ENCODE results near the gene LTA4H. TPM values are rescaled to one million over a fixed set of nuclear protein-coding genes. Genes with fewer than 3 reads are reported as not detected.

LTA4H gene
- total RNA-seq, 1 donor from 2014 or later: 98.9 TPM

DNA sequence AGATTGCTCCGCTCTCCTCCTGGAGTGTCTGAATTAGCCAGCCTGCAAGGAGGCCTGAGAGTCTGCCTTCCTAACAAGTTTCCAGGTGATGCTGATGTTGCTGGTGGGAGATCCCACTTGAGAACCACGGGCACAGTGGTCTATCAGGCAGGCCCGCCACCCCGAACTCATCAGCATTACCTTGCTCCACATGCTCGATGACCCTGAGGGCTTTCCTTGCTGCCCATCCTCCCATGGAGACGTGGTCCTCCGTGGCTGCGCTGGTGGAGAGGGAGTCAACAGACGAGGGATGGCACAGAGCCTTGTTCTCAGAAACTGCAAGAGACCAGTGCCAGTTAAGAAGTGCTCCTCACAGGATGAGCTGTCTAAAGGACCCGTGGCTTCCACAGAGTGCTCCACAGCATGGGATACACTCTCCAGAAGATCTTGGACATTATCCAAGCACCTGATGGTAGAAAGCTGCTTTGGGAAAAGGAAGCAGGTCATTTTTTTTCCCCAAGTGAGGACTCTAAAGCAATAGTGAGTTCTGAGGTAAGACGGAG is 57.6 kb downstream of the LTA4H start:
- no peak overlapping the region for H3K4me3 Mint-ChIP-seq (ENCODE audit: low read depth)
- peaks cover 12% of the 10 kb centered on the region for H3K4me1 Mint-ChIP-seq (ENCODE audit: low read depth)
- peaks cover 4% of the 10 kb centered on the region for H3K27me3 Mint-ChIP-seq
- TF ChIP-seq, protein P1, sequence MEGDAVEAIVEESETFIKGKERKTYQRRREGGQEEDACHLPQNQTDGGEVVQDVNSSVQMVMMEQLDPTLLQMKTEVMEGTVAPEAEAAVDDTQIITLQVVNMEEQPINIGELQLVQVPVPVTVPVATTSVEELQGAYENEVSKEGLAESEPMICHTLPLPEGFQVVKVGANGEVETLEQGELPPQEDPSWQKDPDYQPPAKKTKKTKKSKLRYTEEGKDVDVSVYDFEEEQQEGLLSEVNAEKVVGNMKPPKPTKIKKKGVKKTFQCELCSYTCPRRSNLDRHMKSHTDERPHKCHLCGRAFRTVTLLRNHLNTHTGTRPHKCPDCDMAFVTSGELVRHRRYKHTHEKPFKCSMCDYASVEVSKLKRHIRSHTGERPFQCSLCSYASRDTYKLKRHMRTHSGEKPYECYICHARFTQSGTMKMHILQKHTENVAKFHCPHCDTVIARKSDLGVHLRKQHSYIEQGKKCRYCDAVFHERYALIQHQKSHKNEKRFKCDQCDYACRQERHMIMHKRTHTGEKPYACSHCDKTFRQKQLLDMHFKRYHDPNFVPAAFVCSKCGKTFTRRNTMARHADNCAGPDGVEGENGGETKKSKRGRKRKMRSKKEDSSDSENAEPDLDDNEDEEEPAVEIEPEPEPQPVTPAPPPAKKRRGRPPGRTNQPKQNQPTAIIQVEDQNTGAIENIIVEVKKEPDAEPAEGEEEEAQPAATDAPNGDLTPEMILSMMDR (IDR thresholded peaks at IDR 0.05; ENCODE audit: unreplicated experiment): no peak
- H3K9me3 Mint-ChIP-seq (ENCODE audit: low read depth): no peaks in the 10 kb centered on the region
- DNase-seq (ENCODE audit: low spot score, unreplicated experiment): no peak
- no peak overlapping the region for H3K27ac Mint-ChIP-seq
- H3K36me3 Mint-ChIP-seq (ENCODE audit: insufficient read depth): no peaks in the 10 kb centered on the region

DNA sequence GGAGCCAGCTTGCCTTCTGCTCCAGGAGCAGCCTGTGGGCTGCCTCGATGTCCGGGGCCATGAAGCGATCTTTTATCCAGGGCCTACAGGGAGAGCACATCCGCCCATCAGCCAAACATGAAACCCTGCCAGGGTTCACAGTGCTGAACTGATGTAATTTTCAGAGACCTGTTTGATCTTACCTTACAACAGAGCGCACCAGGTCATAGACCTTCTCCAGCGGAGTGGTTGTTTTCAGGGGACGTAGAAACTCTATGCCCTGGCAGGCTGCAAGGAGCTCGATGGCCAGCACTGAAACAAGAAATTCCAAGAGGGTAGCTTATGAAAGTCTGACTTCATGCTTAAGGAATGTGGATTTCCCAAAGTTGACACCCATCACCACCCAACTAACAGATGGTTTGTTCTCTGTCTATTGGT is 59.0 kb downstream of the LTA4H start:
- TF ChIP-seq, protein P1 (IDR thresholded peaks at IDR 0.05; ENCODE audit: unreplicated experiment): no peak
- H3K27me3 Mint-ChIP-seq: peaks cover 4% of the 10 kb centered on the region
- H3K27ac Mint-ChIP-seq: no peak overlapping the region
- no peak for DNase-seq (ENCODE audit: low spot score, unreplicated experiment)
- H3K36me3 Mint-ChIP-seq (ENCODE audit: insufficient read depth): no peaks in the 10 kb centered on the region
- no peaks in the 10 kb centered on the region for H3K9me3 Mint-ChIP-seq (ENCODE audit: low read depth)
- H3K4me1 Mint-ChIP-seq (ENCODE audit: low read depth): peaks cover 15% of the 10 kb centered on the region
- H3K4me3 Mint-ChIP-seq (ENCODE audit: low read depth): no peak overlapping the region

DNA sequence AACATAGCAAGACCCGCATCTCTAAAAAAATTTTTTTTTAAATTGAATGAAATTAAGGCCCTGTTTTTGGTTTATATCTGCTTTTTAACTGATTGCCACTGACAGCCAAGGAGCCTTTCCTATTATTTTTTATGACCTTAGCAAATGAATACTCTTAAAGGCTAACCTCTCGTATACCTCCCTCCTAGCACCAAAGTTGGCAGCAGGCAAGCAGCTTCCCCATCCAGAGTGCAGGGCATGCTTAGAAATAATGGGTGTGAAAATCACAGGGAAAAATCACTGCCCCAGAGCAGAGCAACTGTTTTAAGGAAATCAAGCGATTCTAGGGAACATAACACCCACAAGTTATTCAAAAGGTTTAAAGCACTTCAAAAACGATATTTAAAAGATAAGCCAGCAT is 59.9 kb downstream of the LTA4H start:
- H3K27me3 Mint-ChIP-seq: peaks cover 4% of the 10 kb centered on the region
- no peaks in the 10 kb centered on the region for H3K36me3 Mint-ChIP-seq (ENCODE audit: insufficient read depth)
- H3K27ac Mint-ChIP-seq: no peak overlapping the region
- no peak overlapping the region for H3K4me3 Mint-ChIP-seq (ENCODE audit: low read depth)
- H3K9me3 Mint-ChIP-seq (ENCODE audit: low read depth): no peaks in the 10 kb centered on the region
- peaks cover 15% of the 10 kb centered on the region for H3K4me1 Mint-ChIP-seq (ENCODE audit: low read depth)
- TF ChIP-seq, protein P1 (IDR thresholded peaks at IDR 0.05; ENCODE audit: unreplicated experiment): no peak
- DNase-seq (ENCODE audit: low spot score, unreplicated experiment): no peak

DNA sequence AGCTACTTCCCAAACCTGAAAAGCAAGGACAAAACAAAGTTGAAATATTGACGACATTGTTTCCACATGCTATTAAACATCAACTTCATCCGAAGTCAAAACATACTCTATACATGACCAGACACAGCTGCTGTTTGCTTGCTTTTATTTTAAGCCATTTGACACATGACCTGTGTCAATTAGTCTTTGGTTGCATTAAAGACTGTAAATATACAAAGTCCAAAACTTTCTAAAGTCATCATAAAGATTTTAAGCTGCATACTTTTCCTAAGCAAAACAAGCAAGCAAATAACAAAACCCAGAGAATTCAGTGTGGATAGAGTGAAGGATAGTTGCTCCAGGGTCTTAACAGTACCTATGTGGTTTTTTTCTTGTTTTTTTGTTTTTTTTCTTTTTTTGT is 61.0 kb downstream of the LTA4H start:
- Mint-ChIP-seq H3K4me1 (ENCODE audit: low read depth) (peaks cover 15% of the 10 kb centered on the region), H3K9me3 (ENCODE audit: low read depth) (no peaks in the 10 kb centered on the region), H3K27ac (peak overlapping the region; percentile 76), H3K36me3 (ENCODE audit: insufficient read depth) (no peaks in the 10 kb centered on the region), H3K27me3 (peaks cover 4% of the 10 kb centered on the region), H3K4me3 (ENCODE audit: low read depth) (no peak overlapping the region)
- TF ChIP-seq, protein P1 (IDR thresholded peaks at IDR 0.05; ENCODE audit: unreplicated experiment): no peak
- DNase-seq (ENCODE audit: low spot score, unreplicated experiment): no peak

DNA sequence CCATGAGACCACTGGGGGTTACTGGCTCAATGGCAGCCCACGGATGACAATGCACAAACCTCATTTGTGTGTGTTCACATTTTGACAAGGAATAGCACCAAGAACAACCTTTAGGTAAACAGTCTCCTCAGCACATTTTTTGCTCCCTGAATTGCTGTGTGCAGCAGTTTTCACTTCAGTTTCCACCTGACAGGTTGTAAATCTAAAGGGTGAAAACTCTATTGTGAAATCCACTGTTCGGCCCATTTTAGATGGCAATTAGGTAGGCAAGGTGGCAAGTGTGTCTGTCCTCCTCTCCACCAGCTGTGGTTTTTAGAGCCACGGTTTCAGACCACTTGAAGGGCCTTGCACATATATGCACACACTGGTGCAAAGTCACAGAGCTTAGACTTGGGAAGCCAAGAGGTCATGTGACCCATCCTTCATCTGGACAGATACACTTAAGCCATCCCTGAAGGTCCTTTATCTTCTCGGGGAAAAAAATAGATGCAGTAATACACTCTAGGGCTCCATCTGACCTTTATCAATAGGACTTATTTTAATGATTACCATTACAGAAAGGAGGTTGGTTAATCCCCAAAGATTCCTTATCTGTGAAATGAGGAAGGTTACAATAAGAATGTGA is 62.4 kb downstream of the LTA4H start:
- peaks cover under 1% of the 10 kb centered on the region for H3K27me3 Mint-ChIP-seq
- H3K27ac Mint-ChIP-seq: no peak overlapping the region
- TF ChIP-seq, protein P1 (IDR thresholded peaks at IDR 0.05; ENCODE audit: unreplicated experiment): no peak
- H3K36me3 Mint-ChIP-seq (ENCODE audit: insufficient read depth): no peaks in the 10 kb centered on the region
- no peak overlapping the region for H3K4me3 Mint-ChIP-seq (ENCODE audit: low read depth)
- no peak for DNase-seq (ENCODE audit: low spot score, unreplicated experiment)
- no peaks in the 10 kb centered on the region for H3K9me3 Mint-ChIP-seq (ENCODE audit: low read depth)
- peaks cover 15% of the 10 kb centered on the region for H3K4me1 Mint-ChIP-seq (ENCODE audit: low read depth)

Data from progenitor cell of endocrine pancreas (in vitro differentiated cells).